GM23338 (cell line): Measurements from ENCODE around the gene RFNG.

Experiments
- CREB1 ChIP-seq: fragments of 250-450 bp; sonication (Bioruptor Pico); IDR thresholded peaks from 2 replicates; pipeline ENCODE4 v1.5.0; 2020; ENCODE audit warnings: low read depth, mild to moderate bottlenecking, moderate library complexity
- POLR2AphosphoS5 ChIP-seq: IDR thresholded peaks from 2 replicates; pipeline ENCODE4 v1.6.1; 2016; ENCODE audit warnings: antibody characterized with exemption, low read depth
- TF ChIP-seq, protein P1 (sequence below), 2 experiments: fragments of 200-600 bp in 1 of 2; sonication (generic) in 1 of 2; conservative IDR thresholded peaks; 2 replicates each; pipeline versions ENCODE4 v1.5.1 to v1.6.1; 2016 to 2017; ENCODE audit warnings: antibody characterized with exemption in 2 of 2, low read depth in 2 of 2, mild to moderate bottlenecking in 2 of 2, moderate library complexity in 1 of 2

- TF ChIP-seq, protein P1, sequence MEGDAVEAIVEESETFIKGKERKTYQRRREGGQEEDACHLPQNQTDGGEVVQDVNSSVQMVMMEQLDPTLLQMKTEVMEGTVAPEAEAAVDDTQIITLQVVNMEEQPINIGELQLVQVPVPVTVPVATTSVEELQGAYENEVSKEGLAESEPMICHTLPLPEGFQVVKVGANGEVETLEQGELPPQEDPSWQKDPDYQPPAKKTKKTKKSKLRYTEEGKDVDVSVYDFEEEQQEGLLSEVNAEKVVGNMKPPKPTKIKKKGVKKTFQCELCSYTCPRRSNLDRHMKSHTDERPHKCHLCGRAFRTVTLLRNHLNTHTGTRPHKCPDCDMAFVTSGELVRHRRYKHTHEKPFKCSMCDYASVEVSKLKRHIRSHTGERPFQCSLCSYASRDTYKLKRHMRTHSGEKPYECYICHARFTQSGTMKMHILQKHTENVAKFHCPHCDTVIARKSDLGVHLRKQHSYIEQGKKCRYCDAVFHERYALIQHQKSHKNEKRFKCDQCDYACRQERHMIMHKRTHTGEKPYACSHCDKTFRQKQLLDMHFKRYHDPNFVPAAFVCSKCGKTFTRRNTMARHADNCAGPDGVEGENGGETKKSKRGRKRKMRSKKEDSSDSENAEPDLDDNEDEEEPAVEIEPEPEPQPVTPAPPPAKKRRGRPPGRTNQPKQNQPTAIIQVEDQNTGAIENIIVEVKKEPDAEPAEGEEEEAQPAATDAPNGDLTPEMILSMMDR (conservative IDR thresholded peaks at IDR 0.05; ENCODE audit: low read depth in 2 of 2), result no peak
- TF ChIP-seq POLR2AphosphoS5 (no peak), CREB1 (CRISPR knock-in tag) (no peak)
Observed at GRCh38 chr17:82031303-82031884, 20.2 kb downstream of the RFNG start, which contains the start of gene RAC3.
